Neuronal stem cell (in vitro differentiated cells): ENCODE results near the gene CCDC57.

Source experiments
- DNase-seq: peaks from one replicate; pipeline ENCODE4 v3.0.0-alpha.2; 2013; ENCODE audit warnings: low spot score
- H2AFZ ChIP-seq: one replicate; pipeline ENCODE4 v1.6.1; 2013; ENCODE audit warnings: mild to moderate bottlenecking, low read length, inconsistent platforms
- H2AK5ac ChIP-seq: 2 replicates; pipeline ENCODE4 v1.6.1; 2013; ENCODE audit warnings: low read depth, mild to moderate bottlenecking, inconsistent platforms, low read length, moderate library complexity, mixed read lengths
- H2BK120ac ChIP-seq: 2 replicates; pipeline ENCODE4 v1.6.1; 2013; ENCODE audit warnings: low read depth, mild to moderate bottlenecking, inconsistent platforms, low read length, moderate library complexity, mixed read lengths
- H2BK12ac ChIP-seq: one replicate; pipeline ENCODE4 v1.6.1; 2013; ENCODE audit warnings: low read length, inconsistent platforms
- H2BK15ac ChIP-seq: 2 replicates; pipeline ENCODE4 v1.6.1; 2013; ENCODE audit warnings: mild to moderate bottlenecking, low read length, inconsistent platforms, mixed read lengths
- H2BK5ac ChIP-seq: one replicate; pipeline ENCODE4 v1.6.1; 2013; ENCODE audit warnings: inconsistent platforms, mild to moderate bottlenecking, low read length, moderate library complexity
- H3K14ac ChIP-seq: one replicate; pipeline ENCODE4 v1.6.1; 2013; ENCODE audit warnings: low read length, inconsistent platforms
- H3K18ac ChIP-seq: 2 replicates; pipeline ENCODE4 v1.6.1; 2013; ENCODE audit warnings: low read length, inconsistent platforms
- H3K23ac ChIP-seq: 2 replicates; pipeline ENCODE4 v1.6.1; 2013; ENCODE audit warnings: low read depth, mild to moderate bottlenecking, mixed read lengths, low read length, inconsistent platforms; ENCODE audit not compliant: poor library complexity
- H3K27ac ChIP-seq: replicated peaks from 3 replicates; pipeline ENCODE4 v1.5.1; 2013; ENCODE audit warnings: low read length, inconsistent platforms
- H3K27me3 ChIP-seq, 3 experiments: 2 replicates each; pipeline ENCODE4 v1.6.1; 2013; ENCODE audit warnings: low read length in 3 of 3, mild to moderate bottlenecking in 2 of 3, inconsistent platforms in 1 of 3, low read depth in 1 of 3, mixed read lengths in 1 of 3, moderate library complexity in 1 of 3; ENCODE audit not compliant: control insufficient read depth in 3 of 3, insufficient read depth in 3 of 3
- H3K36me3 ChIP-seq, 2 donors: replicated peaks in 1 of 2; 2 replicates each; pipeline ENCODE4 v1.6.1; 2013; ENCODE audit warnings: low read length in 2 of 2; ENCODE audit not compliant: control insufficient read depth in 2 of 2, insufficient read depth in 2 of 2
- H3K4ac ChIP-seq: 2 replicates; pipeline ENCODE4 v1.6.1; 2013; ENCODE audit warnings: inconsistent platforms, mild to moderate bottlenecking, low read length, moderate library complexity
- H3K4me1 ChIP-seq, 2 donors: 1 replicate in 1 of 2; 2 replicates in 1 of 2; pipeline ENCODE4 v1.6.1; 2013; ENCODE audit warnings: low read length in 2 of 2, low read depth in 1 of 2; ENCODE audit not compliant: control insufficient read depth in 2 of 2, insufficient read depth in 1 of 2
- H3K4me2 ChIP-seq: one replicate; pipeline ENCODE4 v1.6.1; 2013; ENCODE audit warnings: mild to moderate bottlenecking, low read length, inconsistent platforms; ENCODE audit not compliant: insufficient read depth, poor library complexity, severe bottlenecking
- H3K4me3 ChIP-seq, 2 donors: 2 replicates each; pipeline ENCODE4 v1.5.1; 2013; ENCODE audit warnings: low read length in 2 of 2, mild to moderate bottlenecking in 2 of 2, inconsistent platforms in 1 of 2, moderate library complexity in 1 of 2
- H3K79me1 ChIP-seq: one replicate; pipeline ENCODE4 v1.6.1; 2013; ENCODE audit warnings: low read depth, mild to moderate bottlenecking, inconsistent platforms, low read length, moderate library complexity
- H3K9ac ChIP-seq: one replicate; pipeline ENCODE4 v1.6.1; 2013; ENCODE audit warnings: mild to moderate bottlenecking, low read depth, low read length, inconsistent platforms; ENCODE audit not compliant: poor library complexity
- H3K9me3 ChIP-seq, 2 donors: replicated peaks in 1 of 2; 2 replicates each; pipeline versions ENCODE3 to v1.6.1; 2013; ENCODE audit warnings: low read length in 2 of 2, mild to moderate bottlenecking in 2 of 2, inconsistent platforms in 1 of 2, low read depth in 1 of 2, mixed read lengths in 1 of 2, moderate library complexity in 1 of 2; ENCODE audit not compliant: control insufficient read depth in 2 of 2, insufficient read depth in 1 of 2
- H4K8ac ChIP-seq: one replicate; pipeline ENCODE4 v1.6.1; 2013; ENCODE audit warnings: low read depth, mild to moderate bottlenecking, inconsistent platforms, low read length, moderate library complexity
- H4K91ac ChIP-seq: one replicate; pipeline ENCODE4 v1.6.1; 2013; ENCODE audit warnings: low read length, low read depth, mild to moderate bottlenecking, inconsistent platforms; ENCODE audit not compliant: poor library complexity
- WGBS, 2 donors: extraction: QIAGEN DNeasy Blood & Tissue Kit; methylation state at CpG; one replicate each; pipeline ENCODE4 v1.1.7; 2013; ENCODE audit warnings: missing lambda C conversion rate in 2 of 2, mixed read lengths in 1 of 2; ENCODE audit not compliant: insufficient read length in 2 of 2, insufficient replicate concordance in 1 of 2; ENCODE audit errors: extremely low coverage in 2 of 2; 5-methylcytosine and 5-hydroxymethylcytosine counted together

The CCDC57 gene

DNA sequence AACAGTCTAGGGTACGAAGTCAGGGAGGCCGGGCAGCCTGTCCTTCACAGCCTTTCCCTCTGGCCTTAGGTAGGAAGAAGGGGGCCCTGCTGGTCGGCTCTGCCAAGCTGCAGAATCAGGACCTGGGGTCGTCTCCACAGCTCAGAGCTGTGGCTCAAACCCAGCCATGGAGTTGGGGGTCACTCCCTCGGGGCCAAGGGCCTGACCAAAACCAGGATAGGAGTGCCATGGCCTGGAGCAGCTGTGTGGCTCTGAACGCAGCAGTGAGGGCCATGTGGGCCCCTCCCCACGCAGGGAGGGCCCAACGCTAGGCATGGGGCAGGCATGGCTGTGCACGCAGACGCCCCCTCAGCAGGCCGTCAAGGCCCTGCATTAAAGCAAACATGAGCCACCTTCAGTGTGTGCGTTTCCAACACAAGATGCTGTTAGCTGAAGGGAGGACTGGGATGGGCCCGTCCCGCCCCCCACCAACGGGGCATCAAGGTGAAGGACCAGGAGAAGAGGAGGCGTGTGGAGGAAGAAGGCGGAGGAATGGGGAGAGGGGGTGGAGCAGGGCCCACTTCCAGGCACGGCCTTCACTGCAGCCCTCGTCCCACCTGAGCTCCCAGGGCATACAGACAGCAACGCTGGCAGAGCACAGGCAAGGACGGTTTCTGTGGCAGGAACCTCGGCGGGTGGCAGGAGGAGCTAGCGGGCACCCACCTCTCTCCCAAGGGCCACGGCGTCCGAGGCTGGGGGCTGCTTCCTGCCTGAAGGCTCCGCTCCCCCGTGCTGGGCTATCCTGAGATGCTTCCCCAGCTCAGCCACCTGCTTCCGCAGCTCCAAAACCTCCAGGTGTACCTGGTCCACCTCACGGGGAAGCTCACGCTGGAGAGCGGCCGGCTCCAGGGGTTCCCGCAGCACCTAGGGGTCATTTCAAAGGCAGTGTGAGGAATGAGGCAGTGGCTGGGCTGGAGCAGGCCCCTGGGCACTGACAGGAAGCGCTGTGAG, 55.3 kb downstream of the CCDC57 start:
- H3K4me2 ChIP-seq: no peak overlapping the region
- H2AFZ ChIP-seq: no peak overlapping the region
- H3K4me3 ChIP-seq: peak overlapping the region in 1 of 2 donors; percentile 23
- peaks cover 20 to 48% of the 10 kb centered on the region in 2 donors for H3K36me3 ChIP-seq
- DNase-seq: no peak
- no peak overlapping the region for H2BK120ac ChIP-seq
- WGBS, 2 donors: no CpG with 5 or more reads among the region's 36 CpGs
- no peak overlapping the region for H2BK15ac ChIP-seq
- peaks cover 7% of the 10 kb centered on the region for H3K79me1 ChIP-seq
- no peaks in the 10 kb centered on the region for H3K27me3 ChIP-seq
- no peak overlapping the region for H4K91ac ChIP-seq
- H3K9me3 ChIP-seq: peaks cover 3 to 7% of the 10 kb centered on the region in 2 donors
- H3K18ac ChIP-seq: peak overlapping the region; percentile 17
- no peaks in the 10 kb centered on the region for H3K4me1 ChIP-seq
- no peak overlapping the region for H2BK12ac ChIP-seq
- H3K23ac ChIP-seq: peak overlapping the region; percentile 35
- H3K27ac ChIP-seq: no peak overlapping the region
- H2AK5ac ChIP-seq: no peak overlapping the region
- peak overlapping the region; percentile 56 for H4K8ac ChIP-seq
- H3K14ac ChIP-seq: peak overlapping the region; percentile 38
- H3K9ac ChIP-seq: peak overlapping the region; percentile 70
- H3K4ac ChIP-seq: no peak overlapping the region
- H2BK5ac ChIP-seq: no peak overlapping the region

DNA sequence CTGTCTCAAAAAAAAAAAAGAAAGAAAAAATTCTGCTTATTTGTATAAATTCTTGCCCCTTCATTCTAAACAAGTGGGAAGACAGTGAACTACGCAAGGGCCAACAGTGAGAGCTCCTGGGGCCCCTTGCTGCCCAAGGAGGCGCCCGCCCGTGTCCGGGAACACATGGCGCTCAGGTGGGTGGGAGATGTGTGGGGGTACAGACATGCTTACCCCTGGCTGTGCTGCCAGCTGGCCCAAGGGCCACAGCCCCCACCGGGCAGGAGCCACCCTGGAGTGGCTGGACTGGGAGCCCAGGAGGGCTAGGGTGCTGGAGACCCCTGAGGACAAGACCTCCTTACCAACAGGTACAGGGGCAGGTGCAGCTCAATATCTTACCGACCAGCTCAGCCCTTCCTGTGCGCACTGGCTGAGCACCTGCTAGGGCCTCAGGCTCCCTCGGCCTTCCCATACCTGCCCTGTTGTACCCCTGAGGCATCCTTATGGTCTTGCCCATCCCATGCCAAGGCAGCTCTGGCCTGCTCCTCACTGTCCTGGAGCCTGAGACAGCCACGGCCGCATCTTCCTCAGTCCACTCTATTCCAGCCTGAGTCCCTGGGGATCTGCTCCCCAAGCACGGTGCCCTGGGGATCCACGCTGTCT, 56.2 kb downstream of the CCDC57 start:
- H4K91ac ChIP-seq: no peak overlapping the region
- no peak overlapping the region for H3K27ac ChIP-seq
- no peak overlapping the region for H3K18ac ChIP-seq
- no peak overlapping the region for H2AFZ ChIP-seq
- no CpG with 5 or more reads among the region's 14 CpGs for WGBS, 2 donors
- no peak for DNase-seq
- H3K9ac ChIP-seq: no peak overlapping the region
- peaks cover 5% of the 10 kb centered on the region for H3K79me1 ChIP-seq
- no peak overlapping the region for H2BK120ac ChIP-seq
- H3K14ac ChIP-seq: no peak overlapping the region
- H3K27me3 ChIP-seq: no peaks in the 10 kb centered on the region
- peaks cover 22 to 44% of the 10 kb centered on the region in 2 donors for H3K36me3 ChIP-seq
- no peak overlapping the region for H3K4me3 ChIP-seq
- H4K8ac ChIP-seq: no peak overlapping the region
- H2BK5ac ChIP-seq: no peak overlapping the region
- no peak overlapping the region for H2BK12ac ChIP-seq
- no peak overlapping the region for H2AK5ac ChIP-seq
- no peaks in the 10 kb centered on the region for H3K4me1 ChIP-seq
- peaks cover 2 to 6% of the 10 kb centered on the region in 2 donors for H3K9me3 ChIP-seq
- H3K23ac ChIP-seq: no peak overlapping the region
- H3K4ac ChIP-seq: no peak overlapping the region
- H3K4me2 ChIP-seq: no peak overlapping the region
- H2BK15ac ChIP-seq: no peak overlapping the region

DNA sequence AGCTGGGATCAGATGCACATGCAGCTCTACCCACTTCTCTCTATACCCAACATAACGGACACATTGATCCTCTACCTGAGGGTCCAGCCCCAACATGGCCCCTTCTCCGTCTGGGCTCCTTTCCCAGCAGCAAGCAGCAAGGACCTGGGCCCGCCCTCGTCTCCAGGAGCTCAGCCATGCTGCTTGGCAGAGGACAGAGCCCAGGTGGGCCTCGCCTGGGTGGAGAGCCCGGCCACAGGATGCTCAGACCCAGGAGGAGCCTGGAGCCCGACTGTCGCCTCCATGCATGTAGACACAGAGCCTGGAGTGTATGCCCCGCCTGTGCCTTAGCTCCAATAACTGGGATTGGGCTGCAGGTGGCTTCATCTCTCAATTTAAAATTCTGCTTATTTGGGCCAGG, 57.0 kb downstream of the CCDC57 start:
- peaks cover 19 to 38% of the 10 kb centered on the region in 2 donors for H3K36me3 ChIP-seq
- no peak overlapping the region for H2AK5ac ChIP-seq
- no peak overlapping the region for H2BK12ac ChIP-seq
- no peak overlapping the region for H3K23ac ChIP-seq
- peak overlapping the region; percentile 33 for H3K14ac ChIP-seq
- no peak overlapping the region for H2BK120ac ChIP-seq
- no peaks in the 10 kb centered on the region for H3K4me1 ChIP-seq
- no peak overlapping the region for H4K91ac ChIP-seq
- H3K4ac ChIP-seq: no peak overlapping the region
- WGBS, 2 donors: no CpG with 5 or more reads among the region's 9 CpGs
- no peak overlapping the region for H3K9ac ChIP-seq
- no peak for DNase-seq
- H3K27me3 ChIP-seq: no peaks in the 10 kb centered on the region
- no peak overlapping the region for H3K18ac ChIP-seq
- H3K79me1 ChIP-seq: peaks cover 5% of the 10 kb centered on the region
- H2AFZ ChIP-seq: no peak overlapping the region
- H3K4me2 ChIP-seq: no peak overlapping the region
- H2BK15ac ChIP-seq: no peak overlapping the region
- no peak overlapping the region for H3K27ac ChIP-seq
- H2BK5ac ChIP-seq: no peak overlapping the region
- H4K8ac ChIP-seq: no peak overlapping the region
- H3K4me3 ChIP-seq: no peak overlapping the region
- H3K9me3 ChIP-seq: no peaks in the 10 kb centered on the region

DNA sequence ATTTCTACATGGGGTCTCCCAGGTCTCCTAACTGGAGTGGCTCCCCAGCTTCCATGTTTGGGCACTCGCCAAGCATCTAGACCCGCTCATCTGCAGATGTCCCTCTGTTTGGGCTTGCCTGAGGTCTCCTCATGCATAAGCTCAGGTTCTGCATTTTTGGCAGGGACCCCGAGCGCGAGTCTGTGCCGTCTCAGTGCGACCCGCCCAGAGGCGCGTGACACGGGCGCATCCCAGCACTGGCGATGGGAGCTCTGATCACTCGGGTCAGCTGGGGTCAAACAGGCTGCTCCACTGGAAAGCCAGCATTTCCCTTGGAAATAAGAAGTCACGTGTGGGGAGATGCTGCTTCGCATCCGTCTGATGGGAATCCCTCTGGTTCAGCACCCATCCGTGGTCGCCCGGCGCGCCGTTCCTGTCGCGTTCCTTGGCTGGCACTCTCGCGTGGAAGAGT, 57.7 kb downstream of the CCDC57 start:
- Histone ChIP-seq H2AK5ac (peak overlapping the region; percentile 24), H4K8ac (no peak overlapping the region), H3K27ac (no peak overlapping the region), H3K14ac (no peak overlapping the region), H2BK15ac (no peak overlapping the region), H3K27me3 (no peaks in the 10 kb centered on the region), H3K9me3 (no peaks in the 10 kb centered on the region), H3K4me2 (no peak overlapping the region), H2BK120ac (no peak overlapping the region), H2BK12ac (no peak overlapping the region), H3K4me1 (no peaks in the 10 kb centered on the region), H3K23ac (no peak overlapping the region), H3K36me3 (peaks cover 18 to 32% of the 10 kb centered on the region in 2 donors), H3K4ac (no peak overlapping the region), H3K9ac (no peak overlapping the region), H2AFZ (no peak overlapping the region), H3K18ac (no peak overlapping the region), H4K91ac (no peak overlapping the region), H3K79me1 (peaks cover 5% of the 10 kb centered on the region), H3K4me3 (no peak overlapping the region), H2BK5ac (no peak overlapping the region)
- no peak for DNase-seq
- no CpG with 5 or more reads among the region's 27 CpGs for WGBS, 2 donors
